Nephron progenitor cell (in vitro differentiated cells): Measurements from ENCODE around the gene PSMB2.

ENCODE experiments used
- DNase-seq: peaks from one replicate; pipeline ENCODE4 v3.0.0; 2021
- H3K27ac Mint-ChIP-seq: 2 replicates; pipeline ENCODE4 v1.8.0; 2021; ENCODE audit warnings: mild to moderate bottlenecking, moderate library complexity, mixed read lengths
- H3K27me3 Mint-ChIP-seq: 2 replicates; pipeline ENCODE4 v1.8.0; 2021; ENCODE audit warnings: mild to moderate bottlenecking, low read depth, mixed read lengths; ENCODE audit not compliant: poor library complexity
- H3K36me3 Mint-ChIP-seq: 2 replicates; pipeline ENCODE4 v1.8.0; 2021; ENCODE audit warnings: low read depth, mixed read lengths
- H3K4me1 Mint-ChIP-seq: 2 replicates; pipeline ENCODE4 v1.8.0; 2021; ENCODE audit warnings: mixed read lengths
- H3K4me3 Mint-ChIP-seq: 2 replicates; pipeline ENCODE4 v1.8.0; 2021; ENCODE audit warnings: mild to moderate bottlenecking, moderate library complexity, mixed read lengths
- H3K9me3 Mint-ChIP-seq: 2 replicates; pipeline ENCODE4 v1.8.0; 2021; ENCODE audit warnings: mild to moderate bottlenecking, moderate library complexity, mixed read lengths
- CTCF ChIP-seq: fragments of 200-600 bp; sonication (generic); IDR thresholded peaks from 2 replicates; pipeline ENCODE4 v1.5.0; 2021; ENCODE audit warnings: antibody characterized with exemption

Gene PSMB2

GRCh38 chr1:35560256-35561225 is 80.8 kb downstream of the PSMB2 start:
- Mint-ChIP-seq H3K27ac (no peak overlapping the region), H3K27me3 (peaks cover 4% of the 10 kb centered on the region), H3K4me3 (no peak overlapping the region), H3K9me3 (no peaks in the 10 kb centered on the region), H3K36me3 (peaks cover 5% of the 10 kb centered on the region), H3K4me1 (peaks cover 42% of the 10 kb centered on the region)
- TF ChIP-seq CTCF: no peak
- no peak for DNase-seq

- H3K4me3 Mint-ChIP-seq: peak overlapping the region; percentile 98
- no peaks in the 10 kb centered on the region for H3K9me3 Mint-ChIP-seq
- DNase-seq: no peak
- peaks cover 3% of the 10 kb centered on the region for H3K27me3 Mint-ChIP-seq
- H3K4me1 Mint-ChIP-seq: peaks cover 50% of the 10 kb centered on the region
- peak overlapping the region; percentile 4 for H3K27ac Mint-ChIP-seq
- H3K36me3 Mint-ChIP-seq: peaks cover 2% of the 10 kb centered on the region
- TF ChIP-seq CTCF: no peak
Observed at GRCh38 chr1:35559317-35559944, 81.9 kb downstream of the PSMB2 start.

- TF ChIP-seq CTCF: no peak
- DNase-seq: peak; percentile 48
- H3K4me1 Mint-ChIP-seq: peaks cover 50% of the 10 kb centered on the region
- H3K4me3 Mint-ChIP-seq: peak overlapping the region; percentile 98
- H3K9me3 Mint-ChIP-seq: no peaks in the 10 kb centered on the region
- no peaks in the 10 kb centered on the region for H3K27me3 Mint-ChIP-seq
- H3K36me3 Mint-ChIP-seq: peaks cover 1% of the 10 kb centered on the region
- H3K27ac Mint-ChIP-seq: peak overlapping the region; percentile 98
Observed at GRCh38 chr1:35558374-35559316, 82.7 kb downstream of the PSMB2 start.

GRCh38 chr1:35557611-35558373 is 83.5 kb downstream of the PSMB2 start, which contains the start of gene NCDN:
NCDN (plus strand) TSS chr1:35557799; CDS start chr1:35558191, 392 bp downstream.
- TF ChIP-seq CTCF: no peak

GRCh38 chr1:35557118-35557610 is 84.2 kb downstream of the PSMB2 start, which contains the start of gene KIAA0319L:
KIAA0319L (minus strand) TSS chr1:35557403; CDS start chr1:35554491, 2,912 bp downstream.
- no peaks in the 10 kb centered on the region for H3K27me3 Mint-ChIP-seq
- peaks cover 50% of the 10 kb centered on the region for H3K4me1 Mint-ChIP-seq
- peak; percentile 84 for DNase-seq
- H3K4me3 Mint-ChIP-seq: peak within 1 kb of the TSS; percentile 98
- no peaks in the 10 kb centered on the region for H3K9me3 Mint-ChIP-seq
- H3K36me3 Mint-ChIP-seq: peaks cover 13% of the 10 kb centered on the region
- H3K27ac Mint-ChIP-seq: peak within 1 kb of the TSS; percentile 98
- no peak for TF ChIP-seq CTCF

More at GRCh38 chr1:35557611-35558373, 83.5 kb downstream of the PSMB2 start, which contains the start of gene NCDN:
- H3K9me3 Mint-ChIP-seq: no peaks in the 10 kb centered on the region
- peak; percentile 95 for DNase-seq
- peak within 1 kb of the TSS; percentile 98 for H3K27ac Mint-ChIP-seq
- peaks cover 8% of the 10 kb centered on the region for H3K36me3 Mint-ChIP-seq
- no peaks in the 10 kb centered on the region for H3K27me3 Mint-ChIP-seq
- H3K4me1 Mint-ChIP-seq: peaks cover 50% of the 10 kb centered on the region
- H3K4me3 Mint-ChIP-seq: peak within 1 kb of the TSS; percentile 98
